Ammon's horn (tissue), 1 donor: Measurements from ENCODE around the gene RAB40A.
"Not testable (repeated sequence)": the region's sequence is repeated elsewhere in the genome, so short reads cannot be mapped to it uniquely, and the experiment has no call there.

Source experiments
- DNase-seq: peaks from one replicate; pipeline ENCODE4 v3.0.0-alpha.2; 2016; ENCODE audit warnings: low spot score

RAB40A gene

GRCh38 chrX:103523605-103524004, 4.3 kb upstream of the RAB40A start:
- no peak for DNase-seq

- peak; percentile 10 for DNase-seq
Measured at GRCh38 chrX:103520386-103520785, 1.1 kb upstream of the RAB40A start.

- no peak for DNase-seq
Measured at GRCh38 chrX:103518571-103518970, 718 bp downstream of the RAB40A start.

GRCh38 chrX:103517246-103517645, 2.0 kb downstream of the RAB40A start:
- DNase-seq, result no peak

GRCh38 chrX:103513476-103514108, 5.7 kb downstream of the RAB40A start:
- DNase-seq, result no peak

GRCh38 chrX:103513067-103513466, 6.2 kb downstream of the RAB40A start:
- no peak for DNase-seq

- DNase-seq, result no peak
Measured at GRCh38 chrX:103510031-103510430, 9.3 kb downstream of the RAB40A start.

GRCh38 chrX:103503853-103504207, 15.5 kb downstream of the RAB40A start:
- no peak for DNase-seq

GRCh38 chrX:103503163-103503852, 16.0 kb downstream of the RAB40A start:
- DNase-seq, result no peak

GRCh38 chrX:103498786-103499185, 20.5 kb downstream of the RAB40A start:
- DNase-seq, result no peak

GRCh38 chrX:103495786-103496185, 23.5 kb downstream of the RAB40A start:
- DNase-seq, result no peak

GRCh38 chrX:103493578-103493977, 25.7 kb downstream of the RAB40A start:
- DNase-seq, result not testable (repeated sequence)

- peak; percentile 17 for DNase-seq
Measured at GRCh38 chrX:103489733-103490132, 29.6 kb downstream of the RAB40A start.

GRCh38 chrX:103488794-103489193, 30.5 kb downstream of the RAB40A start:
- DNase-seq, result no peak

GRCh38 chrX:103488332-103488731, 31.0 kb downstream of the RAB40A start:
- DNase-seq, result no peak

GRCh38 chrX:103483720-103484119, 35.6 kb downstream of the RAB40A start:
- no peak for DNase-seq

- DNase-seq, result no peak
Measured at GRCh38 chrX:103480526-103480925, 38.8 kb downstream of the RAB40A start.

GRCh38 chrX:103477496-103477895, 41.8 kb downstream of the RAB40A start:
- no peak for DNase-seq

- no peak for DNase-seq
Measured at GRCh38 chrX:103475381-103475780, 43.9 kb downstream of the RAB40A start.

GRCh38 chrX:103469977-103470376, 49.3 kb downstream of the RAB40A start:
- not testable (repeated sequence) for DNase-seq

GRCh38 chrX:103467887-103468286, 51.4 kb downstream of the RAB40A start:
- no peak for DNase-seq

- no peak for DNase-seq
Measured at GRCh38 chrX:103467156-103467555, 52.1 kb downstream of the RAB40A start.

GRCh38 chrX:103464774-103465117, 54.5 kb downstream of the RAB40A start:
- peak; percentile 85 for DNase-seq
